VCaP (cell line): ENCODE measurements around the gene TNPO1.

ENCODE experiments used
- H3K27ac ChIP-seq: fragments of 450-650 bp; 2 replicates; pipeline ENCODE4 v1.5.1; 2017
- TF ChIP-seq, protein P1 (sequence below): fragments of 450-650 bp; conservative IDR thresholded peaks from 2 replicates; pipeline ENCODE4 v1.5.1; 2017; ENCODE audit warnings: mild to moderate bottlenecking, moderate library complexity

Gene TNPO1

DNA sequence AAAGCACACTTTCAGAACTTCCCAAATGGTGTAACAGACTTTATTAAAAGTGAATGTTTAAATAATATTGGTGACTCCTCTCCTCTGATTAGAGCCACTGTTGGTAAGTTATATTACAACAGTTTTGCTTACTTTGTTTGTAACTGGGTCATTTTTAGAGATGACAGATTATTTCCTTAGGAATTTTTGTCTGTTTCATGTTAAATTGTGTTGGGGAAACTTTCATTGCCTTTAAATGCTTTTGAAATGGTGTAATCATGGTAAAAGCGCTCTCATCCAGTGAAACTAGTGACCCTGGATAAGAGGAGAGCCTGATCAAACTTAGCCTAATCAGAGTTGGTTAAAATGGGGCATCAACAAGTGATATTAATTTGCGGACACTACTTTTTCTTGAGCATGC is 39.4 kb downstream of the TNPO1 start:
- no peak overlapping the region for H3K27ac ChIP-seq

DNA sequence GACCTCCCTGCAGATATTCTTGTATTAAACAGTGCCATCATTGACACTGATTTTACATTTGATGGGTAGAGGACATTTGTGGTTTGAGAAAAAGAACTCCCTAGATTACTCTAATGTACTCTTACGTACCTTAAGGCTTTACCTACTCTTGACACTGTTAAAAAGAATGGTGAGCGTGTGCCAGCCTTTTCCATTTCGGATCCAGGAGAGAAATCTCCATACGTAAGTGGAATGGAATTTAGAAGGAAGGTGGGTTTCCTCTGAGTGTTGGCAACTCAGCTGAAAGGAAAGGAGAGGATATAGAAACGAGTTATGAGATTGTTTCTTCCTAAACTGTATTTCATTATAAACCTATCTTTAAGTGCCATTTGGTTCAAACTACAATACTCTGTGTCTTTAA is 40.9 kb downstream of the TNPO1 start:
- no peak overlapping the region for H3K27ac ChIP-seq
- TF ChIP-seq, protein P1, sequence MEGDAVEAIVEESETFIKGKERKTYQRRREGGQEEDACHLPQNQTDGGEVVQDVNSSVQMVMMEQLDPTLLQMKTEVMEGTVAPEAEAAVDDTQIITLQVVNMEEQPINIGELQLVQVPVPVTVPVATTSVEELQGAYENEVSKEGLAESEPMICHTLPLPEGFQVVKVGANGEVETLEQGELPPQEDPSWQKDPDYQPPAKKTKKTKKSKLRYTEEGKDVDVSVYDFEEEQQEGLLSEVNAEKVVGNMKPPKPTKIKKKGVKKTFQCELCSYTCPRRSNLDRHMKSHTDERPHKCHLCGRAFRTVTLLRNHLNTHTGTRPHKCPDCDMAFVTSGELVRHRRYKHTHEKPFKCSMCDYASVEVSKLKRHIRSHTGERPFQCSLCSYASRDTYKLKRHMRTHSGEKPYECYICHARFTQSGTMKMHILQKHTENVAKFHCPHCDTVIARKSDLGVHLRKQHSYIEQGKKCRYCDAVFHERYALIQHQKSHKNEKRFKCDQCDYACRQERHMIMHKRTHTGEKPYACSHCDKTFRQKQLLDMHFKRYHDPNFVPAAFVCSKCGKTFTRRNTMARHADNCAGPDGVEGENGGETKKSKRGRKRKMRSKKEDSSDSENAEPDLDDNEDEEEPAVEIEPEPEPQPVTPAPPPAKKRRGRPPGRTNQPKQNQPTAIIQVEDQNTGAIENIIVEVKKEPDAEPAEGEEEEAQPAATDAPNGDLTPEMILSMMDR: no peak

More for the DNA sequence above, 39.4 kb downstream of the TNPO1 start:
- TF ChIP-seq, protein P1: no peak

DNA sequence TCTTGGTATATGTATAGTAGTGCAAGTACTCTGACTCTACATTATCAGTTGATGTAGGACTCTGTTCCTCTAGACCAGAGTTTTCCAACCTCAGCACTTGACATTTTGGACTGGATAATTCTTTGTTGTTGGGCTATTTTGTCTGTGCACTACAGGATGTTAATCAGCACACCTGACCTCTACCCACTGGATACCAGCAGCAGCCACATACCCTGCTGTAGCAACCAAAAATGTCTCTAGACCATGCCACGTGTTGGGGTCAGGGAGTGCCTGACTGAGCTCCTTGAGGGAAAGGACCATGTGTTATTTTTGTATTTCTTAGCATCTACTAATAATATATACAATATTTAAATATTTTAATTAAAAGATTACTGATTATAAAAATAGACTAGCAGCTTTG is 42.7 kb downstream of the TNPO1 start:
- TF ChIP-seq, protein P1: no peak
- H3K27ac ChIP-seq: no peak overlapping the region

DNA sequence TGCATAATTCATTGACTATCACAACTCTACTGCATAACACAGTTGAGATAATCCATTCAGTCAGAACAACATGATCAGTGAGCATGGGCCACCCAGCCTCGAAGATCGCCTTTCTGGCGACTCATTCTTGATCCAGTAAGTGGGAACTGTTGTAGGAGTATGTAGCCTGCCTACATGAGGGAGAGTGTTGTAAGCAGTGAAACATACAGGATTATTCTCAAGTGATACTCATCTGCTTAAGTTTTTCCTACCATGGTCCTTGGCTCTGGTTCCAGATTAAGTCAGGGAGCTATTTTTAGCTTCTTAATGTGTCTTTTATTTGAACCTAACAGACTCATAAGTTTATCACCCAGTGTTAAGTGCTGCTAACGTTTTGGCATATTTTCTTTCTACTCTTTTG is 44.0 kb downstream of the TNPO1 start:
- TF ChIP-seq, protein P1: no peak
- no peak overlapping the region for H3K27ac ChIP-seq

DNA sequence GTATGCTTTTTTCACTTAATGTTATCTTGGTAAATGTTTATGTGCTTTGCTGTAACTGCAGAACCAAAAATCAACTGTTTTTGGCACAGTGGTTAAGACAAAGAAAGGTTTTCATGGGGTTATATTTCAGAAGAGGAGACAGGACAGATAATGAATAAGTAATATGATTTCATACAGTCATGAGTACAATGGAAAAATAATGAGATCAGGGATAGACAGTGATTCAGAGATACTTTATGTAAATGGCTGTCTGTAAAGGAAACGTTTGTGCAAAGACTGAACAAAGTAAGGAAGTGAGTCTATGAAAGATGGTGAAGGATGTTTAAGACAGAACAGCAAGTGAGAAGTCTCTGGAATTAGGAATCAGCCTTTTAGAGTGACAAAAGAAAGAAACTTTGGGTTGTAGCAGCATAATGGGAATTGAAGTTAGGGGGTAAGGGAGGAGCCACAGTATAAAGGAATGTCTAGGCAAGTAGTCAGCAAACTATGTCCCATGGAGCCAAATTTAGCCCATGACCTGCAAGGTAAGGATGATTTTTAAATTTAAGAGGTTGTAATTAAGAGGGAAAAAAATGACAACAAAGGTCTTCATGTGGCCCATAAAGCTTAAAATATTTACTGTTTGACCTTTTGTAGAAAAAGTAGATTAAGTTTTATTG is 55.0 kb downstream of the TNPO1 start:
- no peak overlapping the region for H3K27ac ChIP-seq
- TF ChIP-seq, protein P1: no peak

DNA sequence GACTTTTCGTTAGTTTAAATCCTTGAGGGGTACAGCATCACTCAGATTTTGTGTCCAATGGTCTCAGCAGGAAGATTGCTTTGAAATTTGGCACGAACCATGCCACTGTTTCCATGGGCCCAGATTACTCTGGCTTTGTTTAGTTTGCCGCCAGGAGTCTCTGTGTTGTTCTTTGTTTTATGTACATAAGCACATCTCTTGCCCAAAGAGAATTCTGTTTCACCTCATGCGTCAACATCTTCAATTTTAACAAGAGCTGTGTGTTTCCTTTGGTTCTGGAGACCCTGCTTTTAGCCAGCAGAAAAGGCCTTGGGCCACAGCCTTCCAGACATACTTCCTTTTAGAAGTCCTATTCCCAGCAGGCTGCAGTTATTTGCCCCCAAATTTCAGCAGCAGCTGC is 62.4 kb downstream of the TNPO1 start:
- TF ChIP-seq, protein P1: no peak
- H3K27ac ChIP-seq: peak overlapping the region; percentile 71

DNA sequence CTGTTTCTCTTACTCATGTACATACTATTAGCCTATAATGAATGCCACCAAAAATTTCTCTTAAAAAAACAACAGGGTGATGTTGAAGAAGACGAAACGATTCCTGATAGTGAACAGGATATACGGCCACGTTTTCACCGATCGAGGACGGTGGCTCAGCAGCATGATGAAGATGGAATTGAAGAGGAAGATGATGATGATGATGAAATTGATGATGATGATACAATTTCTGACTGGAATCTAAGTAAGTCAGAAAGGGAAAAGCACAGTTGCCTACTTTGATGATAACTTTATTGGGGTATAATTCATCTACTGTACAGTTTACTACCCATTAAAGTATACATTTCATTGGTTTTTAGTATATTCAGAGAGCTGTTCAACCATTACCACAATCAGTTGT is 66.5 kb downstream of the TNPO1 start:
- TF ChIP-seq, protein P1: no peak

More for the DNA sequence above, 66.5 kb downstream of the TNPO1 start:
- H3K27ac ChIP-seq: no peak overlapping the region
